Measurements from ENCODE around the gene UGT2B7.
"Not testable (repeated sequence)": the region's sequence is repeated elsewhere in the genome, so short reads cannot be mapped to it uniquely, and the experiment has no call there.

UGT2B7 gene

GRCh38 chr4:69088473-69088872 is 7.8 kb upstream of the UGT2B7 start:
- no peak for DNase-seq (ENCODE audit: low read depth, low spot score)

- DNase-seq (ENCODE audit: low read depth, low spot score) = no peak
Measured at GRCh38 chr4:69089388-69089787, 6.9 kb upstream of the UGT2B7 start.

- DNase-seq (ENCODE audit: low read depth, low spot score) = no peak
Measured at GRCh38 chr4:69092190-69092589, 4.1 kb upstream of the UGT2B7 start.

- no peak for DNase-seq (ENCODE audit: low read depth, low spot score)
Measured at GRCh38 chr4:69092980-69093568, 3.2 kb upstream of the UGT2B7 start.

GRCh38 chr4:69093681-69094080 is 2.6 kb upstream of the UGT2B7 start:
- DNase-seq (ENCODE audit: low read depth, low spot score) = no peak

- no peak for DNase-seq (ENCODE audit: low read depth, low spot score)
Measured at GRCh38 chr4:69095301-69095731, 958 bp upstream of the UGT2B7 start.

GRCh38 chr4:69096810-69097209 is 536 bp downstream of the UGT2B7 start:
- no peak for DNase-seq (ENCODE audit: low read depth, low spot score)

GRCh38 chr4:69098470-69098869 is 2.2 kb downstream of the UGT2B7 start:
- DNase-seq (ENCODE audit: low read depth, low spot score) = no peak

GRCh38 chr4:69099910-69100309 is 3.6 kb downstream of the UGT2B7 start:
- no peak for DNase-seq (ENCODE audit: low read depth, low spot score)

- not testable (repeated sequence) for DNase-seq (ENCODE audit: low read depth, low spot score)
Measured at GRCh38 chr4:69102668-69103067, 6.4 kb downstream of the UGT2B7 start.

- no peak for DNase-seq (ENCODE audit: low read depth, low spot score)
Measured at GRCh38 chr4:69104719-69105275, 8.5 kb downstream of the UGT2B7 start.

- not testable (repeated sequence) for DNase-seq (ENCODE audit: low read depth, low spot score)
Measured at GRCh38 chr4:69115151-69115850, 19.0 kb downstream of the UGT2B7 start.

GRCh38 chr4:69115851-69116213 is 19.6 kb downstream of the UGT2B7 start:
- DNase-seq (ENCODE audit: low read depth, low spot score) = no peak

- peak; percentile 7 for DNase-seq (ENCODE audit: low read depth, low spot score)
Measured at GRCh38 chr4:69116645-69117321, 20.5 kb downstream of the UGT2B7 start.

GRCh38 chr4:69120870-69121269 is 24.6 kb downstream of the UGT2B7 start:
- no peak for DNase-seq (ENCODE audit: low read depth, low spot score)

GRCh38 chr4:69122476-69122875 is 26.2 kb downstream of the UGT2B7 start:
- no peak for DNase-seq (ENCODE audit: low read depth, low spot score)

- DNase-seq (ENCODE audit: low read depth, low spot score) = no peak
Measured at GRCh38 chr4:69124941-69125340, 28.7 kb downstream of the UGT2B7 start.

GRCh38 chr4:69126024-69126423 is 29.8 kb downstream of the UGT2B7 start:
- no peak for DNase-seq (ENCODE audit: low read depth, low spot score)

GRCh38 chr4:69133993-69134392 is 37.7 kb downstream of the UGT2B7 start:
- DNase-seq (ENCODE audit: low read depth, low spot score) = no peak

- no peak for DNase-seq (ENCODE audit: low read depth, low spot score)
Measured at GRCh38 chr4:69134471-69134870, 38.2 kb downstream of the UGT2B7 start.

- DNase-seq (ENCODE audit: low read depth, low spot score) = no peak
Measured at GRCh38 chr4:69141320-69141719, 45.0 kb downstream of the UGT2B7 start.

- DNase-seq (ENCODE audit: low read depth, low spot score) = no peak
Measured at GRCh38 chr4:69147334-69147733, 51.1 kb downstream of the UGT2B7 start.

- DNase-seq (ENCODE audit: low read depth, low spot score) = no peak
Measured at GRCh38 chr4:69154021-69154420, 57.7 kb downstream of the UGT2B7 start.
